GM12864 (cell line): ENCODE results near the gene MKRN2.
A peak's percentile ranks its signal among the peaks of the same experiment; 100 is the strongest.
"Not testable (repeated sequence)": the region's sequence is repeated elsewhere in the genome, so short reads cannot be mapped to it uniquely, and the experiment has no call there.

Source experiments
- DNase-seq: peaks from one replicate; pipeline ENCODE4 v3.0.0-alpha.2; 2011; ENCODE audit warnings: low read depth
- H3K4me3 ChIP-seq: 2 replicates; pipeline ENCODE4 v1.5.1; 2011; ENCODE audit warnings: mild to moderate bottlenecking, low read depth, low read length, control low read depth
- CTCF ChIP-seq: IDR thresholded peaks from 2 replicates; pipeline ENCODE4 v1.5.1; 2011; ENCODE audit warnings: low read depth, mild to moderate bottlenecking, moderate library complexity, low read length, control low read depth, inconsistent platforms; ENCODE audit errors: missing control alignments

MKRN2 gene

DNA sequence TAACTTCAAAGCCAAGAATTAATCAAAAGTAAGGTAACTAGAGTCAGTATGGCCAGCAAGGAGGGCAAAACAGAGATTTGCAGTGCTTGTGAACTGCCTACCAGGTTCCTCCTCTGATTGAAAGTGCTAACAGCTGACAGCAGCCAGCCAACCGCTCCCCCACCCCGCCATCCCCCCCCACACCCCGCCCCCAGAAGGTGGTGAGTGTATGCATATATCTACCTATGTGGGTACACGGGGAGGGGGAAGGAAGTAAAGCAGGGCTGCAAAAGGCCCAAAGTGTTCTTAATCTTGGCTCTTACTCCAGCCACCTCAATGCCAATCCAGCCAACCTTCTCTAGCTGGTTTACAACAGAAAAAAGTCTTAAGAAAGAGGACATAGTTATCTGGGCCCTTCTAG lies 56.4 kb downstream of the MKRN2 start:
- no peak for DNase-seq
- TF ChIP-seq CTCF = no peak

GRCh38 chr3:12615266-12615665 lies 58.4 kb downstream of the MKRN2 start:
- no peak overlapping the region for H3K4me3 ChIP-seq
- no peak for DNase-seq
- no peak for TF ChIP-seq CTCF

More for the DNA sequence above, 56.4 kb downstream of the MKRN2 start:
- no peak overlapping the region for H3K4me3 ChIP-seq

DNA sequence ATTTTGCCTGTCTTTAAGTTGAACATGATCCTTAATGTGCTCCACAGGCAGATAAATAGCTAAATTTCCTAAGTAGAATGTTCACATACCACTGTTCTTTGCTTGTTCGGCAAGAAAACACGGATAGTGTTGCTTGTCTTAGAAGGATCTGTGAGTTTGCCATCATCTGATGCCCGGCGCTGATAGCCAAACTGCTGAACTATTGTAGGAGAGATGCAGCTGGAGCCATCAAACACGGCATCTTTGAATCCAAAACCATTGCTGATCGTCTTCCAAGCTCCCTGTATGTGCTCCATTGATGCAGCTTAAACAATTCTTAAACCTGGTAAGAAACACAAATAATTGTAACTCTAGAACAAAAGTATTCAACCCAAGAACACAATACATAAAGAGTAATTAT lies 61.5 kb downstream of the MKRN2 start:
- no peak for DNase-seq
- no peak for TF ChIP-seq CTCF
- H3K4me3 ChIP-seq = no peak overlapping the region

- no peak overlapping the region for H3K4me3 ChIP-seq
- no peak for DNase-seq
- TF ChIP-seq CTCF = no peak
These were observed 63.4 kb downstream of the MKRN2 start for GRCh38 chr3:12620305-12620704.

- TF ChIP-seq CTCF = no peak
- no peak for DNase-seq
- no peak overlapping the region for H3K4me3 ChIP-seq
These were observed 63.8 kb downstream of the MKRN2 start for GRCh38 chr3:12620729-12621128.

DNA sequence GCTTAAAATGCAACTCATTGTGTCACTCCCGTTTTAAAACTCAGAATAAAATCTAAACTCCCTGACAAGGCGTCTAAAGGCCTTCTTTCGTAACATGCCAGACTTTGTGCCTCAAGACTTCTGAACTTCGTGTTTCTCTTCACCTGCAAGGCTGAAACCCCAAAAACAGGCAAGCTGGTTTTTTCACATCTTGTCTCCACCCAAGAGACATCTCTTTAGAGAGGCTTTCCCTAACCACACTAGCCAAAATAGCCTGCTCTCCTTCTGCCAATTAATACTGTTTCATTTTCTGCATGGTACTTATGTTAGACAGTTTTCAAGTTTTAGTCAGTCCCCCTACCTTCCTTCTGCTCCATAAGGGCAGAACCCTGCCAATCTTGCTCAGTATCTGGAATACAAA lies 65.4 kb downstream of the MKRN2 start:
- no peak for TF ChIP-seq CTCF
- H3K4me3 ChIP-seq = no peak overlapping the region
- DNase-seq = peak; percentile 33

- H3K4me3 ChIP-seq = no peak overlapping the region
- no peak for DNase-seq
- TF ChIP-seq CTCF = no peak
These were observed 67.2 kb downstream of the MKRN2 start for GRCh38 chr3:12624056-12624455.

DNA sequence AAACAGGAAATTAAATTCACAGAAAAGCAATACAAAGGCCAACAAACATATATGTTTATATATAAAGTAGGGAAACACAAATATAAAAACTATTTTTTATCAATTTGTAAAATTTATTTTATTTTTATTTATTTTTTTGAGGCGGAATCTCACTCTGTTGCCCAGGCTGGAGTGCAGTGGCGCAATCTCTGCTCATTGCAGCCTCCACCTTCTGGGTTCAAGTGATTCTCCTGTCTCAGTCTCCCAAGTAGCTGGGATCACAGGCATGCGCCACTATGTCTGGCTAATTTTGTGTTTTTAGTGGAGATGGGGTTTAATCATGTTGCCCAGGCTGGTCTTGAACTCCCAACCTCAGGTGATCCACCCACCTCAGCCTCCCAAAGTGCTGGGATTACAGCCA lies 68.1 kb downstream of the MKRN2 start:
- not testable (repeated sequence) for DNase-seq, H3K4me3 ChIP-seq
